H1 (cell line): ENCODE results near the gene C17orf50. TPM values are rescaled to one million over a fixed set of nuclear protein-coding genes. Genes with fewer than 3 reads are reported as not detected.

Source experiments
- CTCF ChIA-PET: fragments of 300-600 bp; sonication (Branson Sonifier 250); formaldehyde crosslinking; loops from one replicate; lab custom pipeline; 2021; ENCODE audit not compliant: partially characterized antibody; lab: Charles Lee
- POLR2A ChIA-PET: fragments of 300-600 bp; sonication (Branson Sonifier 250); formaldehyde crosslinking; loops from one replicate; lab custom pipeline; 2021; ENCODE audit warnings: inconsistent platforms; ENCODE audit not compliant: partially characterized antibody; lab: Charles Lee
- DNase-seq, 2 experiments: peaks; one replicate each; pipeline versions ENCODE4 v3.0.0 to v3.0.0-alpha.2; 2010 to 2022; ENCODE audit warnings: low spot score in 2 of 2, low read depth in 1 of 2, mixed read lengths in 1 of 2
- FAIRE-seq: peaks from 2 replicates; lab custom pipeline; 2011; peaks lifted over from hg19 to GRCh38; lab: Jason Lieb, UNC
- H2AFZ ChIP-seq: 2 replicates; pipeline ENCODE4 v1.8.1; 2012; ENCODE audit warnings: low read length, inconsistent platforms
- H2AK5ac ChIP-seq: 2 replicates; pipeline ENCODE4 v1.6.1; 2013; ENCODE audit warnings: low read depth, low read length
- H2BK120ac ChIP-seq: replicated peaks from 2 replicates; pipeline ENCODE3; 2013; ENCODE audit warnings: low read depth, low read length, inconsistent platforms
- H2BK12ac ChIP-seq: 2 replicates; pipeline ENCODE4 v1.6.1; 2013; ENCODE audit warnings: low read depth, low read length
- H2BK15ac ChIP-seq: 2 replicates; pipeline ENCODE4 v1.6.1; 2013; ENCODE audit warnings: low read length
- H2BK20ac ChIP-seq: 2 replicates; pipeline ENCODE4 v1.6.1; 2013; ENCODE audit warnings: low read length
- H2BK5ac ChIP-seq: 2 replicates; pipeline ENCODE4 v1.6.1; 2013; ENCODE audit warnings: low read depth, low read length
- H3K14ac ChIP-seq: 2 replicates; pipeline ENCODE4 v1.6.1; 2013; ENCODE audit warnings: inconsistent platforms; ENCODE audit not compliant: insufficient read length
- H3K18ac ChIP-seq: 2 replicates; pipeline ENCODE4 v1.6.1; 2013; ENCODE audit warnings: low read length; ENCODE audit errors: extremely low read depth
- H3K23ac ChIP-seq: 2 replicates; pipeline ENCODE4 v1.6.1; 2013; ENCODE audit warnings: inconsistent platforms; ENCODE audit not compliant: insufficient read length
- H3K23me2 ChIP-seq: 2 replicates; pipeline ENCODE4 v1.6.1; 2013; ENCODE audit warnings: low read depth, low read length
- H3K27ac ChIP-seq: 2 replicates; pipeline ENCODE4 v1.6.1; 2011; ENCODE audit warnings: low read depth, low read length, inconsistent platforms
- H3K27me3 ChIP-seq, 4 experiments: replicated peaks in 1 of 4; 1 replicate in 1 of 4; 2 replicates in 3 of 4; pipeline versions ENCODE4 v1.6.1 to v1.8.1; 2011 to 2013; ENCODE audit warnings: low read length in 3 of 4, mild to moderate bottlenecking in 3 of 4, inconsistent platforms in 2 of 4, mixed read lengths in 2 of 4, moderate library complexity in 1 of 4; ENCODE audit not compliant: control insufficient read depth in 3 of 4, insufficient read depth in 3 of 4; ENCODE audit errors: extremely low read depth in 1 of 4
- H3K36me3 ChIP-seq, 4 experiments: 2 replicates each; pipeline versions ENCODE4 v1.6.1 to v1.8.1; 2011 to 2013; ENCODE audit warnings: mild to moderate bottlenecking in 4 of 4, low read length in 3 of 4, moderate library complexity in 2 of 4, control low read depth in 1 of 4, inconsistent platforms in 1 of 4; ENCODE audit not compliant: insufficient read depth in 4 of 4, control insufficient read depth in 2 of 4
- H3K4ac ChIP-seq: replicated peaks from 2 replicates; pipeline ENCODE3; 2013; ENCODE audit warnings: low read length, low read depth, mixed read lengths, inconsistent platforms; ENCODE audit not compliant: insufficient read length
- H3K4me1 ChIP-seq, 4 experiments: replicated peaks in 1 of 4; 1 replicate in 1 of 4; 2 replicates in 3 of 4; pipeline versions ENCODE4 v1.6.1 to v1.8.1; 2011 to 2013; ENCODE audit warnings: low read length in 3 of 4, inconsistent platforms in 2 of 4, mixed read lengths in 1 of 4; ENCODE audit not compliant: insufficient read depth in 4 of 4, control insufficient read depth in 3 of 4
- H3K4me2 ChIP-seq, 2 experiments: 2 replicates each; pipeline versions ENCODE4 v1.6.1 to v1.8.1; 2011 to 2013; ENCODE audit warnings: low read depth in 2 of 2, low read length in 2 of 2, control low read depth in 1 of 2, inconsistent platforms in 1 of 2, mild to moderate bottlenecking in 1 of 2; ENCODE audit not compliant: insufficient read depth in 1 of 2
- H3K4me3 ChIP-seq, 4 experiments: fragments of 200-600, 300-600 bp in 1 of 4; sonication (generic), shearing (Covaris generic), sonication (Bioruptor Twin) in 1 of 4; 2 replicates each; pipeline versions ENCODE4 v1.5.1 to v1.8.1; 2011 to 2016; ENCODE audit warnings: low read length in 4 of 4, low read depth in 3 of 4, control low read depth in 2 of 4, inconsistent platforms in 2 of 4, mild to moderate bottlenecking in 2 of 4, mixed read lengths in 1 of 4, moderate library complexity in 1 of 4; ENCODE audit not compliant: insufficient read depth in 2 of 4; ENCODE audit errors: extremely low read depth in 1 of 4
- H3K56ac ChIP-seq: replicated peaks from 2 replicates; pipeline ENCODE3; 2013; ENCODE audit warnings: low read depth, mild to moderate bottlenecking, mixed read lengths, low read length, inconsistent platforms; ENCODE audit not compliant: insufficient read length
- H3K79me1 ChIP-seq: 2 replicates; pipeline ENCODE4 v1.6.1; 2013; ENCODE audit warnings: low read depth, low read length, control low read depth
- H3K79me2 ChIP-seq, 2 experiments: 2 replicates each; pipeline versions ENCODE4 v1.6.1 to v1.8.1; 2012 to 2013; ENCODE audit warnings: low read length in 2 of 2, mild to moderate bottlenecking in 2 of 2, inconsistent platforms in 1 of 2; ENCODE audit not compliant: insufficient read depth in 2 of 2, control insufficient read depth in 1 of 2
- H3K9ac ChIP-seq, 4 experiments: replicated peaks in 1 of 4; 1 replicate in 1 of 4; 2 replicates in 3 of 4; pipeline versions ENCODE4 v1.6.1 to v1.8.1; 2011 to 2013; ENCODE audit warnings: low read depth in 3 of 4, low read length in 3 of 4, control low read depth in 2 of 4, mild to moderate bottlenecking in 2 of 4, moderate library complexity in 2 of 4, inconsistent platforms in 1 of 4; ENCODE audit errors: extremely low read depth in 1 of 4
- H3K9me3 ChIP-seq, 2 experiments: 2 replicates each; pipeline versions ENCODE4 v1.6.1 to v1.8.1; 2012 to 2013; ENCODE audit warnings: mild to moderate bottlenecking in 2 of 2, moderate library complexity in 2 of 2, control low read depth in 1 of 2, inconsistent platforms in 1 of 2, low read depth in 1 of 2, low read length in 1 of 2, mixed read lengths in 1 of 2; ENCODE audit not compliant: insufficient read depth in 2 of 2
- H4K20me1 ChIP-seq, 2 experiments: replicated peaks in 1 of 2; 2 replicates each; pipeline versions ENCODE3 to v1.8.1; 2011 to 2013; ENCODE audit warnings: inconsistent platforms in 2 of 2, low read length in 2 of 2, mild to moderate bottlenecking in 1 of 2; ENCODE audit not compliant: insufficient read depth in 2 of 2, control insufficient read depth in 1 of 2
- H4K5ac ChIP-seq: 2 replicates; pipeline ENCODE4 v1.6.1; 2013; ENCODE audit warnings: low read length, low read depth, mixed read lengths, inconsistent platforms; ENCODE audit not compliant: insufficient read length
- H4K8ac ChIP-seq: 2 replicates; pipeline ENCODE4 v1.8.0; 2013; ENCODE audit warnings: mild to moderate bottlenecking, moderate library complexity, low read length, inconsistent platforms; ENCODE audit not compliant: insufficient read depth; ENCODE audit errors: extremely low read depth
- H4K91ac ChIP-seq: replicated peaks from 2 replicates; pipeline ENCODE3; 2013; ENCODE audit warnings: low read length, mixed read lengths, inconsistent platforms; ENCODE audit not compliant: insufficient read length
- KDM4A ChIP-seq: IDR thresholded peaks from one replicate; pipeline ENCODE4 v1.7.1; 2012; ENCODE audit warnings: low read depth, mild to moderate bottlenecking, moderate library complexity, low read length, inconsistent platforms; ENCODE audit not compliant: severe bottlenecking
- KDM5A ChIP-seq: fragments of 200-600 bp; IDR thresholded peaks from 2 replicates; pipeline ENCODE4 v1.7.1; 2012; ENCODE audit warnings: mild to moderate bottlenecking, low read length, inconsistent platforms, mixed read lengths
- POU5F1 ChIP-seq: IDR thresholded peaks from 2 replicates; pipeline ENCODE4 v1.6.1; 2011; ENCODE audit warnings: low read depth, mild to moderate bottlenecking, low read length, moderate library complexity
- RXRA ChIP-seq: IDR thresholded peaks from 2 replicates; pipeline ENCODE4 v1.6.1; 2011; ENCODE audit warnings: low read depth, mild to moderate bottlenecking, low read length, moderate library complexity; ENCODE audit not compliant: insufficient read depth
- WGBS, 2 experiments: shearing (Covaris generic) in 1 of 2; methylation state at CpG; one replicate each; pipeline versions ENCODE4 v1.1.6 to v1.1.7; 2013 to 2015; ENCODE audit warnings: low lambda C conversion rate in 2 of 2, mixed read lengths in 2 of 2, inconsistent platforms in 1 of 2, low coverage in 1 of 2, missing lambda C conversion rate in 1 of 2; ENCODE audit not compliant: insufficient replicate concordance in 2 of 2, insufficient coverage in 1 of 2, insufficient read length in 1 of 2; ENCODE audit errors: extremely low coverage in 1 of 2, missing lambda C conversion rate in 1 of 2; 5-methylcytosine and 5-hydroxymethylcytosine counted together
- polyA plus RNA-seq, 7 experiments: library from polyadenylated mRNA; depleted of rRNA in 3 of 7; stranded (reverse) in 5 of 7; unstranded in 2 of 7; fragments of >200 nt in 5 of 7; fragments of 200-250 nt in 2 of 7; gene quantifications; 1 replicate in 5 of 7; 2 replicates in 1 of 7; 4 replicates in 1 of 7; pipeline versions ENCODE4 v1.2.1 to v1.2.3, GENCODE V29; 2011 to 2013; ENCODE audit warnings: missing spikeins in 2 of 7, mixed read lengths in 2 of 7
- total RNA-seq: library from RNA; stranded (reverse); fragmentation: NEBNext Ultra II Directional; extraction: Animal tissue kit (Norgen Biotek cat#: 25700); gene quantifications from 2 replicates; pipeline ENCODE4 v1.2.1, GENCODE V29; 2021

The C17orf50 gene
- total and polyA plus RNA-seq, 2 of the 8 experiments (the other 6 are each of a cell fraction or from before 2014, with no cell fraction given): 0.12 TPM; not detected in 1

- Histone ChIP-seq H4K5ac (no peak overlapping the region), H4K91ac (no peak overlapping the region), H2BK20ac (no peak overlapping the region), H2AFZ (no peak overlapping the region), H3K4me1 (peaks cover 0 to 9% (median 6%) of the 10 kb centered on the region in 4 experiments; a peak in 5 of 7 replicates), H2AK5ac (no peak overlapping the region), H3K18ac (no peak overlapping the region), H3K79me1 (no peaks in the 10 kb centered on the region; the same call in 1 of the 2 replicates), H4K8ac (no peak overlapping the region), H3K27ac (no peak overlapping the region), H3K79me2 (no peaks in the 10 kb centered on the region), H3K9me3 (peaks cover 7 to 8% of the 10 kb centered on the region in 2 experiments; a peak in 2 of 4 replicates), H3K4ac (no peak overlapping the region), H4K20me1 (peaks cover 0 to 7% of the 10 kb centered on the region in 2 experiments), H3K23me2 (peaks cover 5% of the 10 kb centered on the region; the same call in 1 of the 2 replicates), H3K27me3 (peaks cover 8 to 34% (median 30%) of the 10 kb centered on the region in 4 experiments), H2BK5ac (no peak overlapping the region), H2BK12ac (no peak overlapping the region), H3K36me3 (peaks cover 0 to 8% (median 0%) of the 10 kb centered on the region in 4 experiments; a peak in 1 of 8 replicates), H2BK120ac (no peak overlapping the region), H3K9ac (no peak overlapping the region), H2BK15ac (no peak overlapping the region), H3K14ac (no peak overlapping the region), H3K4me3 (no peak overlapping the region), H3K23ac (no peak overlapping the region), H3K4me2 (no peak overlapping the region), H3K56ac (no peak overlapping the region)
- WGBS, 2 experiments: 88% methylated on average over 5 of the region's 7 CpGs; no CpG with 5 or more reads in 1 of the 2 experiments
- TF ChIP-seq KDM5A (no peak), KDM4A (no peak), POU5F1 (no peak), RXRA (no peak)
- DNase-seq (no peak), FAIRE-seq (no peak)
- ChIA-PET POLR2A (interaction anchor here (1.4 kb wide), 1 partner anchor 64 kb away, joined by 3 read pairs; the partner anchor contains the start of gene TAF15), CTCF (interaction anchor here (0.6 to 8.4 kb wide), 14 partner anchors 12 to 148 kb away, joined by 3 to 166 read pairs (median 3); partner anchors contain the start of gene RASL10B)
Observed at GRCh38 chr17:35745246-35745645, 15.4 kb upstream of the C17orf50 start.
